Osteocyte (in vitro differentiated cells): Measurements from ENCODE around the gene LTB. TPM values are rescaled to one million over a fixed set of nuclear protein-coding genes. Genes with fewer than 3 reads are reported as not detected.

Experiments used
- DNase-seq: peaks from one replicate; pipeline ENCODE4 v3.0.0; 2021; ENCODE audit warnings: mixed read lengths; ENCODE audit not compliant: unreplicated experiment; ENCODE audit errors: extremely low spot score
- H3K27ac Mint-ChIP-seq: one replicate; pipeline ENCODE4 v1.8.0; 2021; ENCODE audit warnings: mild to moderate bottlenecking, mixed read lengths; ENCODE audit not compliant: unreplicated experiment
- H3K27me3 Mint-ChIP-seq: one replicate; pipeline ENCODE4 v1.8.0; 2021; ENCODE audit warnings: mixed read lengths; ENCODE audit not compliant: unreplicated experiment
- H3K36me3 Mint-ChIP-seq: one replicate; pipeline ENCODE4 v1.8.0; 2021; ENCODE audit warnings: mixed read lengths; ENCODE audit not compliant: unreplicated experiment
- H3K4me1 Mint-ChIP-seq: one replicate; pipeline ENCODE4 v1.8.0; 2021; ENCODE audit warnings: mixed read lengths; ENCODE audit not compliant: unreplicated experiment
- H3K4me3 Mint-ChIP-seq: one replicate; pipeline ENCODE4 v1.8.0; 2021; ENCODE audit warnings: mild to moderate bottlenecking, moderate library complexity, mixed read lengths; ENCODE audit not compliant: unreplicated experiment
- H3K9me3 Mint-ChIP-seq: one replicate; pipeline ENCODE4 v1.8.0; 2021; ENCODE audit warnings: mixed read lengths; ENCODE audit not compliant: unreplicated experiment
- CTCF ChIP-seq: fragments of 200-600 bp; sonication (generic); IDR thresholded peaks from 2 replicates; pipeline ENCODE4 v1.5.0; 2021; ENCODE audit warnings: antibody characterized with exemption, mild to moderate bottlenecking, moderate library complexity
- total RNA-seq: library from RNA; stranded (reverse); gene quantifications from 2 replicates; pipeline ENCODE4 v1.2.1, GENCODE V29; 2021

The LTB gene
- total RNA-seq, 1 donor from 2014 or later: not detected

- no peak for TF ChIP-seq CTCF
- no peak overlapping the region for H3K27ac Mint-ChIP-seq
- no peaks in the 10 kb centered on the region for H3K27me3 Mint-ChIP-seq
- no peaks in the 10 kb centered on the region for H3K9me3 Mint-ChIP-seq
- no peak for DNase-seq
- peaks cover 58% of the 10 kb centered on the region for H3K36me3 Mint-ChIP-seq
- H3K4me3 Mint-ChIP-seq: no peak overlapping the region
- no peaks in the 10 kb centered on the region for H3K4me1 Mint-ChIP-seq
Measured at GRCh38 chr6:31531771-31532643, 50.2 kb downstream of the LTB start.

GRCh38 chr6:31531162-31531561, 51.1 kb downstream of the LTB start:
- peaks cover 4% of the 10 kb centered on the region for H3K4me1 Mint-ChIP-seq
- no peak for DNase-seq
- H3K36me3 Mint-ChIP-seq: peaks cover 52% of the 10 kb centered on the region
- no peak for TF ChIP-seq CTCF
- H3K27ac Mint-ChIP-seq: no peak overlapping the region
- H3K9me3 Mint-ChIP-seq: no peaks in the 10 kb centered on the region
- no peak overlapping the region for H3K4me3 Mint-ChIP-seq
- no peaks in the 10 kb centered on the region for H3K27me3 Mint-ChIP-seq

- Mint-ChIP-seq H3K36me3 (peaks cover 47% of the 10 kb centered on the region), H3K4me3 (no peak overlapping the region), H3K9me3 (no peaks in the 10 kb centered on the region), H3K27me3 (no peaks in the 10 kb centered on the region), H3K27ac (no peak overlapping the region), H3K4me1 (peaks cover 8% of the 10 kb centered on the region)
- no peak for TF ChIP-seq CTCF
- no peak for DNase-seq
Measured at GRCh38 chr6:31530659-31531058, 51.6 kb downstream of the LTB start.

Other genes starting within 250 kb of the LTB start
- gene HLA-B, start 225.2 kb downstream of the LTB start, total RNA-seq: 642 and 768 TPM in 2 replicates
- 32.2 and 33.0 TPM in 2 replicates for gene MICA, start 178.8 kb downstream of the LTB start, total RNA-seq
- gene MICB, start 84.3 kb downstream of the LTB start, total RNA-seq: 12.1 and 13.8 TPM in 2 replicates
- not detected in 2 replicates for gene MCCD1, start 53.5 kb downstream of the LTB start, total RNA-seq
- 315 and 331 TPM in 2 replicates for gene DDX39B, start 40.4 kb downstream of the LTB start, total RNA-seq
- gene ATP6V1G2, start 35.8 kb downstream of the LTB start, total RNA-seq: 8.8 and 9.0 TPM in 2 replicates
- 28.7 and 33.2 TPM in 2 replicates for gene NFKBIL1, start 34.8 kb downstream of the LTB start, total RNA-seq
- not detected in 2 replicates for gene LTA, start 10.1 kb downstream of the LTB start, total RNA-seq
- gene TNF, start 6.9 kb downstream of the LTB start, total RNA-seq: not detected in 2 replicates
- gene LST1, start 3.9 kb upstream of the LTB start, total RNA-seq: not detected in 2 replicates
- gene NCR3, start 10.6 kb upstream of the LTB start, total RNA-seq: not detected in 2 replicates
- gene AIF1, start 32.8 kb upstream of the LTB start, total RNA-seq: not detected in 2 replicates
- gene PRRC2A, start 38.3 kb upstream of the LTB start, total RNA-seq: 189 and 205 TPM in 2 replicates
- gene BAG6, start 70.2 kb upstream of the LTB start, total RNA-seq: 382 and 386 TPM in 2 replicates
- 2.2 and 4.0 TPM in 2 replicates for gene APOM, start 73.5 kb upstream of the LTB start, total RNA-seq
- gene C6orf47, start 78.4 kb upstream of the LTB start, total RNA-seq: 21.5 and 23.0 TPM in 2 replicates
- 17.0 and 18.7 TPM in 2 replicates for gene GPANK1, start 82.6 kb upstream of the LTB start, total RNA-seq
- 142 and 163 TPM in 2 replicates for gene CSNK2B, start 83.7 kb upstream of the LTB start, total RNA-seq
- gene LY6G5B, start 87.6 kb upstream of the LTB start, total RNA-seq: 14.0 and 17.6 TPM in 2 replicates
- gene LY6G5C, start 98.6 kb upstream of the LTB start, total RNA-seq: 3.9 and 5.0 TPM in 2 replicates
- gene ABHD16A, start 120.9 kb upstream of the LTB start, total RNA-seq: 46.6 and 50.5 TPM in 2 replicates
- not detected in 2 replicates for gene LY6G6F, start 124.4 kb upstream of the LTB start, total RNA-seq
- gene LY6G6D, start 132.9 kb upstream of the LTB start, total RNA-seq: not detected in 2 replicates
- gene LY6G6C, start 139.3 kb upstream of the LTB start, total RNA-seq: not detected in 2 replicates
- gene MPIG6B, start 140.9 kb upstream of the LTB start, total RNA-seq: not detected in 2 replicates
- gene DDAH2, start 146.9 kb upstream of the LTB start, total RNA-seq: 91.4 and 96.3 TPM in 2 replicates
- gene CLIC1, start 154.1 kb upstream of the LTB start, total RNA-seq: 230 and 242 TPM in 2 replicates
- gene MSH5, start 157.6 kb upstream of the LTB start, total RNA-seq: 18.4 and 20.9 TPM in 2 replicates
- gene SAPCD1, start 180.2 kb upstream of the LTB start, total RNA-seq: 2.5 and 3.4 TPM in 2 replicates
- 0.50 and 0.94 TPM in 2 replicates for gene VWA7, start 194.9 kb upstream of the LTB start, total RNA-seq
- gene VARS1, start 213.3 kb upstream of the LTB start, total RNA-seq: 73.0 and 73.4 TPM in 2 replicates
- 50.6 and 54.3 TPM in 2 replicates for gene LSM2, start 224.5 kb upstream of the LTB start, total RNA-seq
- gene HSPA1L, start 232.9 kb upstream of the LTB start, total RNA-seq: 1.1 and 1.7 TPM in 2 replicates
- gene HSPA1A, start 233.1 kb upstream of the LTB start, total RNA-seq: 19.7 and 24.8 TPM in 2 replicates
- gene HSPA1B, start 245.3 kb upstream of the LTB start, total RNA-seq: 65.5 and 65.8 TPM in 2 replicates